Caco-2 (cell line): ENCODE data around the gene CDC42SE2. TPM values are rescaled to one million over a fixed set of nuclear protein-coding genes. Genes with fewer than 3 reads are reported as not detected.

ENCODE experiments used
- BruUV-seq: library from RNA; stranded (reverse); fragments of 400-500 nt; replicated peaks from 2 replicates; lab custom pipeline; 2021; lab: Mats Ljungman, UMichigan
- CTCF ChIA-PET: fragments of 300-600 bp; sonication (Branson Sonifier 250); formaldehyde crosslinking; loops from one replicate; lab custom pipeline; 2022; ENCODE audit warnings: antibody characterized with exemption; lab: Charles Lee
- POLR2A ChIA-PET: fragments of 300-600 bp; sonication (Branson Sonifier 250); formaldehyde crosslinking; loops from one replicate; lab custom pipeline; 2022; ENCODE audit warnings: antibody characterized with exemption; lab: Charles Lee
- DNase-seq, 2 experiments: peaks; one replicate each; pipeline versions ENCODE4 v3.0.0 to v3.0.0-alpha.2; 2020 to 2022
- H3K27me3 ChIP-seq: replicated peaks from 2 replicates; pipeline ENCODE4 v1.6.0; 2011; ENCODE audit warnings: low read length; ENCODE audit not compliant: control insufficient read depth, insufficient read depth
- H3K36me3 ChIP-seq: 2 replicates; pipeline ENCODE4 v1.5.1; 2011; ENCODE audit warnings: low read length; ENCODE audit not compliant: control insufficient read depth, insufficient read depth
- H3K4me1 ChIP-seq: fragments of 250-450 bp; sonication (Bioruptor Pico); 2 replicates; pipeline ENCODE4 v1.5.1; 2020; ENCODE audit warnings: mild to moderate bottlenecking
- H3K4me3 ChIP-seq: 2 replicates; pipeline ENCODE4 v1.5.1; 2011; ENCODE audit warnings: low read depth, mild to moderate bottlenecking, control low read depth, low read length
- H3K9me3 ChIP-seq: fragments of 250-450 bp; sonication (Bioruptor Pico); 2 replicates; pipeline ENCODE4 v1.5.1; 2020; ENCODE audit warnings: mild to moderate bottlenecking, moderate library complexity
- H3K27ac Mint-ChIP-seq: one replicate; pipeline ENCODE4 v1.8.0; 2022; ENCODE audit warnings: mixed read lengths; ENCODE audit not compliant: unreplicated experiment
- H3K27me3 Mint-ChIP-seq: one replicate; pipeline ENCODE4 v1.8.0; 2022; ENCODE audit warnings: mixed read lengths; ENCODE audit not compliant: insufficient read depth, unreplicated experiment
- H3K36me3 Mint-ChIP-seq: one replicate; pipeline ENCODE4 v1.8.0; 2022; ENCODE audit warnings: mild to moderate bottlenecking, mixed read lengths; ENCODE audit not compliant: insufficient read depth, unreplicated experiment
- H3K4me1 Mint-ChIP-seq: one replicate; pipeline ENCODE4 v1.8.0; 2022; ENCODE audit warnings: low read depth, mixed read lengths; ENCODE audit not compliant: unreplicated experiment
- H3K4me3 Mint-ChIP-seq: one replicate; pipeline ENCODE4 v1.8.0; 2022; ENCODE audit warnings: mild to moderate bottlenecking, moderate library complexity, mixed read lengths; ENCODE audit not compliant: unreplicated experiment
- H3K9me3 Mint-ChIP-seq: one replicate; pipeline ENCODE4 v1.8.0; 2022; ENCODE audit warnings: mixed read lengths; ENCODE audit not compliant: unreplicated experiment
- intact Hi-C: fragments of 100-400 bp; cut with micrococcal nuclease; formaldehyde crosslinking; loops from one replicate; pipeline ENCODE4 v1.10.0; 2022; ENCODE audit not compliant: unreplicated experiment
- total RNA-seq: library from RNA; stranded (reverse); gene quantifications from 2 replicates; pipeline ENCODE4 v1.2.3, GENCODE V29; 2022
- TF ChIP-seq, protein P1 (sequence below), 2 experiments: fragments of 200-600 bp in 1 of 2; IDR thresholded peaks; 1 replicate in 1 of 2; 2 replicates in 1 of 2; pipeline versions ENCODE4 v1.5.1 to v1.8.0; 2011 to 2022; ENCODE audit warnings: antibody characterized with exemption in 1 of 2, control low read depth in 1 of 2, inconsistent platforms in 1 of 2, low read depth in 1 of 2, low read length in 1 of 2, mild to moderate bottlenecking in 1 of 2, moderate library complexity in 1 of 2; ENCODE audit not compliant: insufficient read depth in 1 of 2, severe bottlenecking in 1 of 2, unreplicated experiment in 1 of 2

Gene CDC42SE2
- total RNA-seq, 1 experiment from 2014 or later = 39.4 TPM

- ChIA-PET CTCF (no interaction called here), POLR2A (interaction anchor here (1.0 kb wide), 1 partner anchor 22 kb away, joined by 3 read pairs; no protein-coding TSS in a partner anchor)
- H3K9me3 Mint-ChIP-seq = no peaks in the 10 kb centered on the region
- Histone ChIP-seq H3K4me1 (peaks cover 10% of the 10 kb centered on the region), H3K9me3 (no peaks in the 10 kb centered on the region), H3K36me3 (no peaks in the 10 kb centered on the region), H3K4me3 (no peak overlapping the region), H3K27me3 (no peaks in the 10 kb centered on the region)
- no peak overlapping the region for H3K4me3 Mint-ChIP-seq
- H3K27ac Mint-ChIP-seq = no peak overlapping the region
- H3K4me1 Mint-ChIP-seq = peaks cover 10% of the 10 kb centered on the region
- no TSS peak for BruUV-seq
- TF ChIP-seq, protein P1, sequence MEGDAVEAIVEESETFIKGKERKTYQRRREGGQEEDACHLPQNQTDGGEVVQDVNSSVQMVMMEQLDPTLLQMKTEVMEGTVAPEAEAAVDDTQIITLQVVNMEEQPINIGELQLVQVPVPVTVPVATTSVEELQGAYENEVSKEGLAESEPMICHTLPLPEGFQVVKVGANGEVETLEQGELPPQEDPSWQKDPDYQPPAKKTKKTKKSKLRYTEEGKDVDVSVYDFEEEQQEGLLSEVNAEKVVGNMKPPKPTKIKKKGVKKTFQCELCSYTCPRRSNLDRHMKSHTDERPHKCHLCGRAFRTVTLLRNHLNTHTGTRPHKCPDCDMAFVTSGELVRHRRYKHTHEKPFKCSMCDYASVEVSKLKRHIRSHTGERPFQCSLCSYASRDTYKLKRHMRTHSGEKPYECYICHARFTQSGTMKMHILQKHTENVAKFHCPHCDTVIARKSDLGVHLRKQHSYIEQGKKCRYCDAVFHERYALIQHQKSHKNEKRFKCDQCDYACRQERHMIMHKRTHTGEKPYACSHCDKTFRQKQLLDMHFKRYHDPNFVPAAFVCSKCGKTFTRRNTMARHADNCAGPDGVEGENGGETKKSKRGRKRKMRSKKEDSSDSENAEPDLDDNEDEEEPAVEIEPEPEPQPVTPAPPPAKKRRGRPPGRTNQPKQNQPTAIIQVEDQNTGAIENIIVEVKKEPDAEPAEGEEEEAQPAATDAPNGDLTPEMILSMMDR (IDR thresholded peaks at IDR 0.05; ENCODE audit: insufficient read depth in 1 of 2, low read depth in 1 of 2, low read length in 1 of 2, severe bottlenecking in 1 of 2, unreplicated experiment in 1 of 2) = no peak
- DNase-seq = no peak
- H3K36me3 Mint-ChIP-seq = peaks cover 29% of the 10 kb centered on the region
- intact Hi-C loops = no loop called here
- H3K27me3 Mint-ChIP-seq = no peaks in the 10 kb centered on the region
Observed at GRCh38 chr5:131286400-131286715, 22.5 kb downstream of the CDC42SE2 start.

DNA sequence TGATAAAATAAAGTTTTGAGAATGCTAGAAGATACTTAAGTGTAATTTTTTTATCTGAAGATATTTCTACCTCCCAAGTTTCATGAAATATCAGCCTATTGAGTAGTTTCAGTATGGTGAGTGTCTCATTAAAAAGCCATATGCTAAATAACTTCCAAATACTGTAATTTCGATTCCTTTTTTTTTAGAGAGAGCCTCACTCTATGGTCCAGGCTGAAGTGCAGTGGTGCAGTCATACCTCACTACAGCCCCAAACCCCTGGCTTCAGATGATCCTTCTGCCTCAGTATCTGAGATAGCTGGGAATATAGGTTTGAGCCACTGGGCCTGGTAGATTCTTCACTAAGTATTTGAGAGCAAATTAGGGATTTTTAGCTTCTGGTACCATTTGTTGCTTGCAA lies 24.5 kb downstream of the CDC42SE2 start:
- no peak overlapping the region for H3K4me3 Mint-ChIP-seq
- H3K36me3 Mint-ChIP-seq = peaks cover 25% of the 10 kb centered on the region
- H3K4me3 ChIP-seq = no peak overlapping the region
- no peaks in the 10 kb centered on the region for H3K9me3 ChIP-seq
- H3K27me3 Mint-ChIP-seq = no peaks in the 10 kb centered on the region
- ChIA-PET CTCF (no interaction called here), POLR2A (no interaction called here)
- intact Hi-C loops = loop anchor here (1.0 kb wide), 1 partner anchor 94 kb away; no protein-coding TSS in a partner anchor
- H3K27ac Mint-ChIP-seq = no peak overlapping the region
- no peak for DNase-seq
- TF ChIP-seq, protein P1 (IDR thresholded peaks at IDR 0.05; ENCODE audit: insufficient read depth in 1 of 2, low read depth in 1 of 2, low read length in 1 of 2, severe bottlenecking in 1 of 2, unreplicated experiment in 1 of 2) = no peak
- no peaks in the 10 kb centered on the region for H3K27me3 ChIP-seq
- no peaks in the 10 kb centered on the region for H3K4me1 Mint-ChIP-seq
- BruUV-seq = no TSS peak
- no peaks in the 10 kb centered on the region for H3K4me1 ChIP-seq
- H3K36me3 ChIP-seq = no peaks in the 10 kb centered on the region
- no peaks in the 10 kb centered on the region for H3K9me3 Mint-ChIP-seq

DNA sequence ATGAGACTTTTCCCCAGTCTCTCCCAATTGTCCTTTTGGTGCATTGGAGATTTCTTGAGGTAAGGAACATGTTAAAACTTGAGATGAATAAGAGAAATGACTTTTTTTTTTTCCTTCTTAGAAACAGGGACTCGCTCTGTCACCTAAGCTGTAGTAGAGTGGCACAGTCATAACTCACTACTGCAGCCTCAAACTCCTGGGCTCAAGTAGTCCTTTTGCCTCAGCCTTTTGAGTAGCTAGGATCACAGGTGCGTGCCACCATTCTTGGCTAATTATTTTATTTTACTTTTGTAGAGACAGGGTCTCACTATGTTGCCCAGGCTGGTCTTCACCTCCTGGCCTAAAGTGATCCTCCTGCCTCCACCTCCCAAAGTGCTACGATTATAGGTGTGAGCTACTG lies 25.9 kb downstream of the CDC42SE2 start:
- H3K27ac Mint-ChIP-seq = no peak overlapping the region
- H3K27me3 Mint-ChIP-seq = no peaks in the 10 kb centered on the region
- H3K9me3 Mint-ChIP-seq = no peaks in the 10 kb centered on the region
- no TSS peak for BruUV-seq
- DNase-seq = no peak
- POLR2A ChIA-PET = interaction anchor here (0.7 kb wide), 1 partner anchor 15 kb away, joined by 5 read pairs; no protein-coding TSS in a partner anchor
- H3K4me1 ChIP-seq = no peaks in the 10 kb centered on the region
- intact Hi-C loops = no loop called here
- no peaks in the 10 kb centered on the region for H3K4me1 Mint-ChIP-seq
- no peaks in the 10 kb centered on the region for H3K9me3 ChIP-seq
- no peaks in the 10 kb centered on the region for H3K27me3 ChIP-seq
- no peak overlapping the region for H3K4me3 Mint-ChIP-seq
- CTCF ChIA-PET = interaction anchor here (0.7 kb wide), 1 partner anchor 92 kb away, joined by 6 read pairs; no protein-coding TSS in a partner anchor
- H3K4me3 ChIP-seq = no peak overlapping the region
- H3K36me3 Mint-ChIP-seq = peaks cover 30% of the 10 kb centered on the region
- TF ChIP-seq, protein P1 (IDR thresholded peaks at IDR 0.05; ENCODE audit: insufficient read depth in 1 of 2, low read depth in 1 of 2, low read length in 1 of 2, severe bottlenecking in 1 of 2, unreplicated experiment in 1 of 2) = no peak
- no peaks in the 10 kb centered on the region for H3K36me3 ChIP-seq
